Spleen (tissue), 11 donors: Measurements from ENCODE around the gene BLNK. TPM values are rescaled to one million over a fixed set of nuclear protein-coding genes. Genes with fewer than 3 reads are reported as not detected.

Experiments
- DNase-seq: peaks from one replicate; pipeline ENCODE4 v3.0.0-alpha.2; 2020
- H3K27ac ChIP-seq, 8 donors: fragments of 200-600 bp; sonication (generic) in 7 of 8; 1 replicate in 4 of 8; 2 replicates in 4 of 8; pipeline versions ENCODE4 v1.5.0 to v1.8.0; 2016 to 2021; ENCODE audit warnings: inconsistent platforms in 4 of 8, mild to moderate bottlenecking in 4 of 8, moderate library complexity in 1 of 8
- H3K27me3 ChIP-seq, 7 donors: fragments of 200-600 bp; sonication (generic) in 6 of 7; replicated peaks in 1 of 7; 1 replicate in 4 of 7; 2 replicates in 3 of 7; pipeline versions ENCODE4 v1.5.0 to v1.8.0; 2016 to 2021; ENCODE audit warnings: inconsistent platforms in 3 of 7, mild to moderate bottlenecking in 1 of 7
- H3K36me3 ChIP-seq, 6 donors: fragments of 200-600 bp; sonication (generic) in 5 of 6; 1 replicate in 4 of 6; 2 replicates in 2 of 6; pipeline versions ENCODE4 v1.5.0 to v1.8.0; 2016 to 2021; ENCODE audit warnings: inconsistent platforms in 2 of 6
- H3K4me1 ChIP-seq, 6 donors: fragments of 200-600 bp; sonication (generic) in 5 of 6; 1 replicate in 3 of 6; 2 replicates in 3 of 6; pipeline versions ENCODE4 v1.5.0 to v1.8.0; 2016 to 2021; ENCODE audit warnings: inconsistent platforms in 3 of 6
- H3K4me3 ChIP-seq, 8 donors: fragments of 200-600 bp; sonication (generic) in 7 of 8; 1 replicate in 4 of 8; 2 replicates in 4 of 8; pipeline versions ENCODE4 v1.5.0 to v1.8.0; 2016 to 2021; ENCODE audit warnings: inconsistent platforms in 4 of 8, mild to moderate bottlenecking in 4 of 8, moderate library complexity in 2 of 8
- H3K9me3 ChIP-seq, 8 donors: fragments of 200-600 bp; sonication (generic) in 7 of 8; 1 replicate in 4 of 8; 2 replicates in 4 of 8; pipeline versions ENCODE4 v1.5.0 to v1.8.0; 2016 to 2021; ENCODE audit warnings: inconsistent platforms in 4 of 8
- POLR2A ChIP-seq, 3 donors: fragments of 450-650 bp; IDR thresholded peaks; one replicate each; pipeline ENCODE4 v1.5.1; 2017; ENCODE audit warnings: antibody characterized with exemption in 3 of 3, mild to moderate bottlenecking in 1 of 3
- POLR2AphosphoS5 ChIP-seq, 3 donors: sonication (generic); formaldehyde crosslinking; IDR thresholded peaks; one replicate each; pipeline ENCODE4 v1.5.1; 2017; ENCODE audit warnings: antibody characterized with exemption in 3 of 3
- WGBS, 5 donors: extraction: QIAGEN DNeasy Blood & Tissue Kit in 3 of 5; methylation state at CpG; one replicate each; pipeline versions ENCODE4 v1.1.5 to v1.1.7; 2013 to 2018; 5-methylcytosine and 5-hydroxymethylcytosine counted together
- intact Hi-C: fragments of 100-400 bp; cut with DNase I; formaldehyde crosslinking; loops from one replicate; pipeline ENCODE4 v1.15.0; 2023; ENCODE audit warnings: low total_unique reads
- polyA plus RNA-seq, 3 donors: library from polyadenylated mRNA; stranded (reverse); fragments of 200-250 nt; gene quantifications; one replicate each; pipeline ENCODE4 v1.2.1, GENCODE V29; 2013
- total RNA-seq, 7 donors: library from RNA; depleted of rRNA in 3 of 7; stranded (reverse); fragments of >200 nt in 3 of 7; fragmentation: NEBNext Ultra II Directional in 4 of 7; extraction: Animal tissue kit (Norgen Biotek cat#: 25700) in 4 of 7; gene quantifications; one replicate each; pipeline versions ENCODE4 v1.1.0 to v1.2.1, GENCODE V29; 2016 to 2021
- TF ChIP-seq, protein P1 (sequence below), 11 experiments: fragments of 200-600 bp in 7 of 11; fragments of 450-650 bp in 4 of 11; sonication (generic) in 4 of 11; IDR thresholded peaks in 8 of 11; conservative IDR thresholded peaks in 3 of 11; 1 replicate in 7 of 11; 2 replicates in 4 of 11; pipeline versions ENCODE4 v1.4.0 to v1.8.0; 2016 to 2021; ENCODE audit warnings: antibody characterized with exemption in 11 of 11, inconsistent platforms in 4 of 11, mild to moderate bottlenecking in 1 of 11
- donor health status: healthy with polysubstance abuse.
- donor health status: DM: no; HTN: no; CAD: no; lungs with moderate emphysema.
- donor health status: DM: no; HTN: no; CAD: no.
- donor health status: Bipolar disorder and iron deficiency.
- donor health status: healthy.
- donor health status: DM: no; HTN: no; CAD: no.
- donor health status: DM: yes; HTN: yes; CAD: no.

BLNK gene
- total and polyA plus RNA-seq, 10 donors: 63.7 to 128 (median 91.0) TPM

DNA sequence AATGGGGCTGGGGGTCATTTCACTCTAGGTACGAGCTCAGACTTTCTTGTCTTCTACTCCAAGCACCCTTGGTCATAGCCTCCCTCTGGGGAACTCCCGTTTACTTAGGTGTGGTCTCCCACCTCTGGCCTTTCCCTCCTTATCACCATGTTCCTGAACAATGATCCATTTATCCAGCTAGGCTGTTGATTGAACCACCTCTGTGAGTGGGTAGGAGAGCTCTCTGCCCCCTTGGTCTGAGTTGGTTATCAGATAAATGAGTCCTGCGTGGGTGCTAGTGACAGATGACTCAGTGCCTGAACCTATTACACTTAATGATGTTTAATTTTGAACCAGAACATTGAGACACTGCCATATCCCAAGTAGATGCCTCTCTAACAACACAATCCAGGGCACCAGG is 9.4 kb downstream of the BLNK start:
- peaks cover 22 to 98% (median 62%) of the 10 kb centered on the region in 6 donors for H3K4me1 ChIP-seq
- H3K9me3 ChIP-seq: no peaks in the 10 kb centered on the region
- H3K36me3 ChIP-seq: peaks cover 0 to 8% (median 0%) of the 10 kb centered on the region in 6 donors
- 74 to 81% (median 80%) methylated on average over 3 of the region's 3 CpGs for WGBS, 5 donors
- no peak overlapping the region for H3K4me3 ChIP-seq
- no peak overlapping the region for H3K27ac ChIP-seq
- no peaks in the 10 kb centered on the region for H3K27me3 ChIP-seq
- intact Hi-C loops: no loop called here
- TF ChIP-seq POLR2AphosphoS5 (IDR thresholded peaks at IDR 0.05) (no peak), POLR2A (IDR thresholded peaks at IDR 0.05) (no peak)
- TF ChIP-seq, protein P1, sequence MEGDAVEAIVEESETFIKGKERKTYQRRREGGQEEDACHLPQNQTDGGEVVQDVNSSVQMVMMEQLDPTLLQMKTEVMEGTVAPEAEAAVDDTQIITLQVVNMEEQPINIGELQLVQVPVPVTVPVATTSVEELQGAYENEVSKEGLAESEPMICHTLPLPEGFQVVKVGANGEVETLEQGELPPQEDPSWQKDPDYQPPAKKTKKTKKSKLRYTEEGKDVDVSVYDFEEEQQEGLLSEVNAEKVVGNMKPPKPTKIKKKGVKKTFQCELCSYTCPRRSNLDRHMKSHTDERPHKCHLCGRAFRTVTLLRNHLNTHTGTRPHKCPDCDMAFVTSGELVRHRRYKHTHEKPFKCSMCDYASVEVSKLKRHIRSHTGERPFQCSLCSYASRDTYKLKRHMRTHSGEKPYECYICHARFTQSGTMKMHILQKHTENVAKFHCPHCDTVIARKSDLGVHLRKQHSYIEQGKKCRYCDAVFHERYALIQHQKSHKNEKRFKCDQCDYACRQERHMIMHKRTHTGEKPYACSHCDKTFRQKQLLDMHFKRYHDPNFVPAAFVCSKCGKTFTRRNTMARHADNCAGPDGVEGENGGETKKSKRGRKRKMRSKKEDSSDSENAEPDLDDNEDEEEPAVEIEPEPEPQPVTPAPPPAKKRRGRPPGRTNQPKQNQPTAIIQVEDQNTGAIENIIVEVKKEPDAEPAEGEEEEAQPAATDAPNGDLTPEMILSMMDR (IDR thresholded peaks at IDR 0.05 in 8 of 11, conservative IDR thresholded peaks at IDR 0.05 in 3 of 11): no peak
- DNase-seq: no peak

- no peak for DNase-seq
- Histone ChIP-seq H3K27ac (no peak overlapping the region), H3K4me1 (peaks cover 24 to 98% (median 66%) of the 10 kb centered on the region in 6 donors), H3K27me3 (no peaks in the 10 kb centered on the region), H3K4me3 (no peak overlapping the region), H3K9me3 (no peaks in the 10 kb centered on the region), H3K36me3 (peaks cover 0 to 8% (median 0%) of the 10 kb centered on the region in 6 donors)
- TF ChIP-seq POLR2AphosphoS5 (IDR thresholded peaks at IDR 0.05) (no peak), POLR2A (IDR thresholded peaks at IDR 0.05) (no peak)
- TF ChIP-seq, protein P1 (IDR thresholded peaks at IDR 0.05 in 8 of 11, conservative IDR thresholded peaks at IDR 0.05 in 3 of 11): no peak
- intact Hi-C loops: no loop called here
- 80 to 92% (median 90%) methylated on average over 2 of the region's 2 CpGs for WGBS, 5 donors
Measured at GRCh38 chr10:96261132-96261531, 10.2 kb downstream of the BLNK start.

DNA sequence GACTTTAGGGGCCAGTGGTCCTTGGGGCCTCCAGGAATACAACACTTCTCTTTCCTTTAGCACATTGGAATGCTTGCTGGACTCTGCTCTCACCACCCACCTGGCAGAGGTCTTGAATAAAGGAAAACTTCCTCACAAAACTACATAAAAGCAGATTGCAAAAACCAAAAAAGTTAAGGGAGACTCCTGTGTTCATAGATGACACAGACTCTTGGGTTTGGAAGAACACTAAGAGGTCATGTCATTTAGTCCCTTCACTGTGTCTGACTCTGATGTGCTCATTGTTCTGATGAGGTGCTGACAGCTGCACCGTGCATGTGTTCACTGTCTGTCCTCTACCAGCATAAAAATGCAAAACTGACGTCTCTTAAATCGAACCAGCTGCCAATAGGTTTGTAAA is 11.4 kb downstream of the BLNK start:
- Histone ChIP-seq H3K36me3 (no peaks in the 10 kb centered on the region), H3K27ac (peak overlapping the region in 4 of 8 donors; percentile 34 to 83 (median 68)), H3K9me3 (no peaks in the 10 kb centered on the region), H3K27me3 (no peaks in the 10 kb centered on the region), H3K4me1 (peaks cover 24 to 100% (median 72%) of the 10 kb centered on the region in 6 donors), H3K4me3 (no peak overlapping the region)
- TF ChIP-seq POLR2AphosphoS5 (IDR thresholded peaks at IDR 0.05) (no peak), POLR2A (IDR thresholded peaks at IDR 0.05) (no peak)
- TF ChIP-seq, protein P1 (IDR thresholded peaks at IDR 0.05 in 8 of 11, conservative IDR thresholded peaks at IDR 0.05 in 3 of 11): no peak
- DNase-seq: no peak
- intact Hi-C loops: no loop called here
- WGBS, 5 donors: 55 to 71% (median 65%) methylated on average over 3 of the region's 3 CpGs

DNA sequence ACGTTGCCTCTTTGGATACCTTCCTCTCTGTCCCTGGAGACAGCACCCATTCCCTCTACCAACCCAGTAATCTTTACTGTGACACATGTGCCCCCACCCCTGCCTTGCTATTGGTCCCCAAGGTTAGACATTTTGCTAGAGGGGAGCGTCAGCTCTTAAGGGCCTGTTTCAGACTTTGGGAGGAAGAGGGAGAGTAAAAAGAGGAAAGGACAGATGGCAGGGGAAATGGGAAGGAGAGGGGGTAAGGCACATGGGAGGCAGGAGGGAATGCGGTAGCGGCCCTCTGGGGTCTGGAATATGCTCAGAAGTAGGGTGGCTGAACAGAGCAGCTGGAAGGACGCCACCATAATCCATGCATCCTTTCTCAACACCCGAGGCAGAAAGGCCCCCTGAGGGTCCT is 12.2 kb downstream of the BLNK start:
- H3K4me1 ChIP-seq: peaks cover 24 to 100% (median 72%) of the 10 kb centered on the region in 6 donors
- 54 to 81% (median 65%) methylated on average over 6 of the region's 6 CpGs for WGBS, 5 donors
- intact Hi-C loops: no loop called here

More for the DNA sequence above, 12.2 kb downstream of the BLNK start:
- Histone ChIP-seq H3K27me3 (no peaks in the 10 kb centered on the region), H3K36me3 (no peaks in the 10 kb centered on the region), H3K4me3 (no peak overlapping the region), H3K27ac (peak overlapping the region; percentile 9 to 83 (median 70)), H3K9me3 (no peaks in the 10 kb centered on the region)
- no peak for DNase-seq
- TF ChIP-seq, protein P1 (IDR thresholded peaks at IDR 0.05 in 8 of 11, conservative IDR thresholded peaks at IDR 0.05 in 3 of 11): no peak
- TF ChIP-seq POLR2AphosphoS5 (IDR thresholded peaks at IDR 0.05): no peak
- TF ChIP-seq POLR2A (IDR thresholded peaks at IDR 0.05): no peak
